PFSK-1 (cell line): ENCODE results near the gene GPR161.

Experiments used
- POLR2AphosphoS5 ChIP-seq: IDR thresholded peaks from 2 replicates; pipeline ENCODE4 v1.6.1; 2012; ENCODE audit warnings: low read depth, mild to moderate bottlenecking, control low read depth, low read length, moderate library complexity
- TF ChIP-seq, protein P1 (sequence below), 2 experiments: IDR thresholded peaks; 2 replicates each; pipeline versions ENCODE4 v1.6.1 to v1.8.0; 2011 to 2012; ENCODE audit warnings: low read depth in 2 of 2, low read length in 2 of 2, control low read depth in 1 of 2, inconsistent platforms in 1 of 2, mild to moderate bottlenecking in 1 of 2, moderate library complexity in 1 of 2; ENCODE audit not compliant: insufficient read depth in 1 of 2

DNA sequence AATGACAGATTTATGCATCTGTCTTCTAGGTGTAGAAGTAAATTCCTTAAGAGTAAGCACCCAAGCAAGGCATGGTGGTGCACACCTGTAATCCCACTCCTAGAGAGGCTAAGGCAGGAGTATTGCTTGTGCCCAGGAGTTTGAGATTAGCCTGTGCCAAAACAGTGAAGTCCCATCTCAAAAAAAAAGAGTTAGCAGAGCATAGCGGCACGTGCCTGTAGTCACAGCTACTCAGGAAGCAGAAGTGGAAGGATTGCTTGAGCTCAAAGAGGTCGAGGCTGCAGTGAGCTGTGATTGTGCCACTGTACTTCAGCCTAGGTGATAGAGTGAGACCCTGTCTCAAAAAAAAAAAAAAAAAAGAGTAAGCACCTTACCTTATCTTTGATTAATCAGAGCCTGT, 26.9 kb upstream of the GPR161 start:
- no peak for TF ChIP-seq POLR2AphosphoS5
- TF ChIP-seq, protein P1, sequence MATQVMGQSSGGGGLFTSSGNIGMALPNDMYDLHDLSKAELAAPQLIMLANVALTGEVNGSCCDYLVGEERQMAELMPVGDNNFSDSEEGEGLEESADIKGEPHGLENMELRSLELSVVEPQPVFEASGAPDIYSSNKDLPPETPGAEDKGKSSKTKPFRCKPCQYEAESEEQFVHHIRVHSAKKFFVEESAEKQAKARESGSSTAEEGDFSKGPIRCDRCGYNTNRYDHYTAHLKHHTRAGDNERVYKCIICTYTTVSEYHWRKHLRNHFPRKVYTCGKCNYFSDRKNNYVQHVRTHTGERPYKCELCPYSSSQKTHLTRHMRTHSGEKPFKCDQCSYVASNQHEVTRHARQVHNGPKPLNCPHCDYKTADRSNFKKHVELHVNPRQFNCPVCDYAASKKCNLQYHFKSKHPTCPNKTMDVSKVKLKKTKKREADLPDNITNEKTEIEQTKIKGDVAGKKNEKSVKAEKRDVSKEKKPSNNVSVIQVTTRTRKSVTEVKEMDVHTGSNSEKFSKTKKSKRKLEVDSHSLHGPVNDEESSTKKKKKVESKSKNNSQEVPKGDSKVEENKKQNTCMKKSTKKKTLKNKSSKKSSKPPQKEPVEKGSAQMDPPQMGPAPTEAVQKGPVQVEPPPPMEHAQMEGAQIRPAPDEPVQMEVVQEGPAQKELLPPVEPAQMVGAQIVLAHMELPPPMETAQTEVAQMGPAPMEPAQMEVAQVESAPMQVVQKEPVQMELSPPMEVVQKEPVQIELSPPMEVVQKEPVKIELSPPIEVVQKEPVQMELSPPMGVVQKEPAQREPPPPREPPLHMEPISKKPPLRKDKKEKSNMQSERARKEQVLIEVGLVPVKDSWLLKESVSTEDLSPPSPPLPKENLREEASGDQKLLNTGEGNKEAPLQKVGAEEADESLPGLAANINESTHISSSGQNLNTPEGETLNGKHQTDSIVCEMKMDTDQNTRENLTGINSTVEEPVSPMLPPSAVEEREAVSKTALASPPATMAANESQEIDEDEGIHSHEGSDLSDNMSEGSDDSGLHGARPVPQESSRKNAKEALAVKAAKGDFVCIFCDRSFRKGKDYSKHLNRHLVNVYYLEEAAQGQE (IDR thresholded peaks at IDR 0.05; ENCODE audit: insufficient read depth in 1 of 2, low read depth in 2 of 2, low read length in 2 of 2), result no peak
